ENCODE data around the gene PPP2R3C. TPM values are rescaled to one million over a fixed set of nuclear protein-coding genes. Genes with fewer than 3 reads are reported as not detected.

The PPP2R3C gene
- total and polyA plus RNA-seq, 2 of the 13 experiments (the other 11 are each of a cell fraction or from before 2014, with no cell fraction given), result 63.4 to 102 TPM

DNA sequence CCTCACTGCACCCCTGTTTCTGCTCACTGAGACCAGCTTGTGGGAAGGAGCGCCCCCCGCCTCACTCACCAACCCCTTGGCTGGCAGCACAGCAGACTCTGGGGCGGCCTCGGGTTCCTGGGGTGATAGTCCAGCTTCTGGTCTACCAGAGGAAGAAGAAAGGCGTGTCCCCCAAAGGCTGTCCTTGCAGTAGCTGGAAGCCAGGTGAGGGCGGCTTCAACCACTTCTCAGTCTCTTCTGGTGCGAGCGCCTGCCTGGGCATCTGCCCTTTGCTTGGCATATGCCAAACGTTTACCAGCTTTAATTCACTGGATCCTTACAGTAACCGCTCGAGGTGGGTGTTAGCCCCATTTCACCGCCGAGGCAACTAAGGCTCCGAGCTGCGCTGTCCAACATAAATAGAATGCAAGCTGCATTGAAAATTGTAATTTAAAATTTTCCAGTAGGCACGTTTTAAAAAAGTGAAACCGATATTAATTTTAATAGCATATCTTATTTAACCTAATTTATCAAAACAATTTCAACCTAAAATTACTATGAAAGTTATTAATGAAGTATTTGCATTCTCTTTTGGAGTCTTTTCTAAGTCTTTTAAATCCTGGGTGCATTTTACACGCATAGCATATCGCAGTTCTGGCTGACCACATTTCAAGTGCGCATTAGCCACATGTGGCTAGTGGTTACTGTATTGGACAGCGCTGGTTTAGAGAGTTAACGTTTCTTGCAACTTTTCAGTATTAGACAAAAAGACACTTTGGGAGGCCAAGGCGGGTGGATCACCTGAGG, 74.8 kb downstream of the PPP2R3C start (continued):
- TF ChIP-seq, protein P1, sequence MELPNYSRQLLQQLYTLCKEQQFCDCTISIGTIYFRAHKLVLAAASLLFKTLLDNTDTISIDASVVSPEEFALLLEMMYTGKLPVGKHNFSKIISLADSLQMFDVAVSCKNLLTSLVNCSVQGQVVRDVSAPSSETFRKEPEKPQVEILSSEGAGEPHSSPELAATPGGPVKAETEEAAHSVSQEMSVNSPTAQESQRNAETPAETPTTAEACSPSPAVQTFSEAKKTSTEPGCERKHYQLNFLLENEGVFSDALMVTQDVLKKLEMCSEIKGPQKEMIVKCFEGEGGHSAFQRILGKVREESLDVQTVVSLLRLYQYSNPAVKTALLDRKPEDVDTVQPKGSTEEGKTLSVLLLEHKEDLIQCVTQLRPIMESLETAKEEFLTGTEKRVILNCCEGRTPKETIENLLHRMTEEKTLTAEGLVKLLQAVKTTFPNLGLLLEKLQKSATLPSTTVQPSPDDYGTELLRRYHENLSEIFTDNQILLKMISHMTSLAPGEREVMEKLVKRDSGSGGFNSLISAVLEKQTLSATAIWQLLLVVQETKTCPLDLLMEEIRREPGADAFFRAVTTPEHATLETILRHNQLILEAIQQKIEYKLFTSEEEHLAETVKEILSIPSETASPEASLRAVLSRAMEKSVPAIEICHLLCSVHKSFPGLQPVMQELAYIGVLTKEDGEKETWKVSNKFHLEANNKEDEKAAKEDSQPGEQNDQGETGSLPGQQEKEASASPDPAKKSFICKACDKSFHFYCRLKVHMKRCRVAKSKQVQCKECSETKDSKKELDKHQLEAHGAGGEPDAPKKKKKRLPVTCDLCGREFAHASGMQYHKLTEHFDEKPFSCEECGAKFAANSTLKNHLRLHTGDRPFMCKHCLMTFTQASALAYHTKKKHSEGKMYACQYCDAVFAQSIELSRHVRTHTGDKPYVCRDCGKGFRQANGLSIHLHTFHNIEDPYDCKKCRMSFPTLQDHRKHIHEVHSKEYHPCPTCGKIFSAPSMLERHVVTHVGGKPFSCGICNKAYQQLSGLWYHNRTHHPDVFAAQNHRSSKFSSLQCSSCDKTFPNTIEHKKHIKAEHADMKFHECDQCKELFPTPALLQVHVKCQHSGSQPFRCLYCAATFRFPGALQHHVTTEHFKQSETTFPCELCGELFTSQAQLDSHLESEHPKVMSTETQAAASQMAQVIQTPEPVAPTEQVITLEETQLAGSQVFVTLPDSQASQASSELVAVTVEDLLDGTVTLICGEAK (IDR thresholded peaks at IDR 0.05), result no peak
- TF ChIP-seq, protein P1 (CRISPR knock-in tag; IDR thresholded peaks at IDR 0.05), result peak; percentile 16
- TF ChIP-seq CC2D1A (CRISPR knock-in tag; IDR thresholded peaks at IDR 0.05), result 0 out of 2 replicates have a peak, but pooled peaks have one; percentile 88
- TF ChIP-seq, protein P2, sequence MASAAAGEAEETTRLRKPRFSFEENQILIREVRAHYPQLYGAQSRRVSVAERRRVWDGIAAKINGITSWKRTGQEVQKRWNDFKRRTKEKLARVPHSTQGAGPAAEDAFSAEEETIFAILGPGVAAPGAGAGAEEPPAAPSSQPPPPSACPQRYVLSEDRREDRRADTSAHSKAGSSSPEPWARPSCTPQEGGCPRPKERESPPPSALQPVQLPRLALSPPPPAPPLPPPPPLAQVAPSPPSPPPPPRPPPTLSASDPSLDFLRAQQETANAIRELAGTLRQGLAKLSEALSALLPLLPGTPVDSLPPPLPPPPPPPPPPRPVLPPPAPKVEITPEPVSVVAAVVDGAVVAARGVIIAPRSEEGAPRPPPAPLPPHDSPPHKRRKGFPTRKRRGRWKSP (CRISPR knock-in tag; IDR thresholded peaks at IDR 0.05), result peak; percentile 19; the same call in 1 of the 2 replicates
- TF ChIP-seq ZNF501 (CRISPR knock-in tag; IDR thresholded peaks at IDR 0.05), result peak; percentile 55; the same call in 1 of the 2 replicates
- TF ChIP-seq ZNF484 (CRISPR knock-in tag; IDR thresholded peaks at IDR 0.05; ENCODE audit: borderline replicate concordance, low read depth), result no peak
- peak; percentile 23 for TF ChIP-seq TBL1XR1 (IDR thresholded peaks at IDR 0.05; ENCODE audit: borderline replicate concordance, low read length, partially characterized antibody)
- TF ChIP-seq AGO2 (optimal IDR thresholded peaks at IDR 0.05; ENCODE audit: low read depth, low read length), result no peak
- TF ChIP-seq, protein P3, sequence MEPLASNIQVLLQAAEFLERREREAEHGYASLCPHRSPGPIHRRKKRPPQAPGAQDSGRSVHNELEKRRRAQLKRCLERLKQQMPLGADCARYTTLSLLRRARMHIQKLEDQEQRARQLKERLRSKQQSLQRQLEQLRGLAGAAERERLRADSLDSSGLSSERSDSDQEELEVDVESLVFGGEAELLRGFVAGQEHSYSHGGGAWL (CRISPR knock-in tag; IDR thresholded peaks at IDR 0.05), result no peak
- TF ChIP-seq ZNF629 (CRISPR knock-in tag; conservative IDR thresholded peaks at IDR 0.05), result peak; percentile 98
- no peak for TF ChIP-seq ZNF747 (CRISPR knock-in tag; IDR thresholded peaks at IDR 0.05; ENCODE audit: borderline replicate concordance)
- peak; percentile 76 for TF ChIP-seq PRPF4 (IDR thresholded peaks at IDR 0.05; ENCODE audit: low read depth, low read length, poor library complexity, severe bottlenecking)
- peak; percentile 75; the same call in 1 of the 2 replicates for TF ChIP-seq ZNF746 (CRISPR knock-in tag; IDR thresholded peaks at IDR 0.05)
- TF ChIP-seq ZNF10 (CRISPR knock-in tag; IDR thresholded peaks at IDR 0.05; ENCODE audit: borderline replicate concordance, low read depth), result 0 out of 2 replicates have a peak, but pooled peaks have one; percentile 8
- peak; percentile 72 for TF ChIP-seq KDM5A (IDR thresholded peaks at IDR 0.05; ENCODE audit: borderline replicate concordance, low read length)
- peak; percentile 71; the same call in 1 of the 2 replicates for TF ChIP-seq CHD4 (IDR thresholded peaks at IDR 0.05; ENCODE audit: borderline replicate concordance, low read length)
- no peak for TF ChIP-seq ZNF124 (CRISPR knock-in tag; IDR thresholded peaks at IDR 0.05)
- 0 out of 2 replicates have a peak, but pooled peaks have one; percentile 30 for TF ChIP-seq ZBTB42 (CRISPR knock-in tag; IDR thresholded peaks at IDR 0.05)
